Muscle layer of colon (tissue), 2 donors: ENCODE data around the gene LRMDA.

Experiments
- H3K27ac ChIP-seq: one replicate; pipeline ENCODE4 v1.7.0; 2013; ENCODE audit warnings: low read depth, mild to moderate bottlenecking, low read length, moderate library complexity
- H3K27me3 ChIP-seq, 2 donors: one replicate each; pipeline ENCODE4 v1.7.0; 2013; ENCODE audit warnings: low read length in 2 of 2, mild to moderate bottlenecking in 2 of 2; ENCODE audit not compliant: insufficient read depth in 2 of 2, control insufficient read depth in 1 of 2
- H3K36me3 ChIP-seq: one replicate; pipeline ENCODE4 v1.7.0; 2013; ENCODE audit warnings: mild to moderate bottlenecking, low read length; ENCODE audit not compliant: insufficient read depth
- H3K4me1 ChIP-seq: one replicate; pipeline ENCODE4 v1.7.0; 2013; ENCODE audit warnings: mild to moderate bottlenecking, low read length; ENCODE audit not compliant: insufficient read depth
- H3K4me3 ChIP-seq, 2 donors: one replicate each; pipeline ENCODE4 v1.7.0; 2013; ENCODE audit warnings: low read length in 2 of 2, low read depth in 1 of 2, mild to moderate bottlenecking in 1 of 2, moderate library complexity in 1 of 2
- H3K9ac ChIP-seq: one replicate; pipeline ENCODE4 v1.7.0; 2013; ENCODE audit warnings: low read length
- H3K9me3 ChIP-seq: one replicate; pipeline ENCODE4 v1.7.0; 2013; ENCODE audit warnings: mild to moderate bottlenecking, low read length
- donor health status: abdominal sarcoma.
- donor health status: Adenocarcinoma of cecum.

The LRMDA gene

GRCh38 chr10:75978213-75978612 is 546.8 kb downstream of the LRMDA start:
- no peaks in the 10 kb centered on the region for H3K36me3 ChIP-seq
- H3K4me1 ChIP-seq, result no peaks in the 10 kb centered on the region
- no peak overlapping the region for H3K4me3 ChIP-seq
- no peak overlapping the region for H3K9ac ChIP-seq
- H3K9me3 ChIP-seq, result no peaks in the 10 kb centered on the region
- H3K27ac ChIP-seq, result no peak overlapping the region
- no peaks in the 10 kb centered on the region for H3K27me3 ChIP-seq

DNA sequence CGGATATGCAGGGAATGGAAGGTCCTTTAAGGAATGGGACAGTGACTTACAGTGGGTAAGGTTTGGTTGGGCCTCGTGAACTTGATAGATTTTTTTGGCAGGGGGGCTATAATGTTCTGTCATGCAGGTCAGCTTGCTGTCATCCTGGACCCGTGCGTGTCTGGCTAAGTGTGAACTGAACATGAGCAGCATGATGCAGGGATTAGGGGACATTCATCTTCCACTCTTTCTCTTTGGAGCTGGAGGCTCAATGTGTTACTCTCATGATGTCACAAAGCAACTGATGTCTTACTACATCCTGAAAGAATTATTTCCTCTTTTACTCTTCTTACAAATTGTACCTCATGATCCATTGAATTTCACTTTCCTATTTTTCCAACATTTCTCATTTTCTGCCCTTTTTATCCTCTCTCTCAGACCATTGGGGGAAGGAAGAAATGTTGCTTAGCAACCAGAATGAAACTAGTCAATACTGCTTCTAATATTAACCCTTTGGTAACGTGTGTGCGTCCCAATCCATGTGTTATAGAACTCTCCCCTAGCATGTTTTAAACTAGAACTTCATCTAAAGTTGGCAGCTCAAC is 549.1 kb downstream of the LRMDA start:
- Histone ChIP-seq H3K27me3 (no peaks in the 10 kb centered on the region), H3K4me3 (no peak overlapping the region), H3K4me1 (no peaks in the 10 kb centered on the region)

DNA sequence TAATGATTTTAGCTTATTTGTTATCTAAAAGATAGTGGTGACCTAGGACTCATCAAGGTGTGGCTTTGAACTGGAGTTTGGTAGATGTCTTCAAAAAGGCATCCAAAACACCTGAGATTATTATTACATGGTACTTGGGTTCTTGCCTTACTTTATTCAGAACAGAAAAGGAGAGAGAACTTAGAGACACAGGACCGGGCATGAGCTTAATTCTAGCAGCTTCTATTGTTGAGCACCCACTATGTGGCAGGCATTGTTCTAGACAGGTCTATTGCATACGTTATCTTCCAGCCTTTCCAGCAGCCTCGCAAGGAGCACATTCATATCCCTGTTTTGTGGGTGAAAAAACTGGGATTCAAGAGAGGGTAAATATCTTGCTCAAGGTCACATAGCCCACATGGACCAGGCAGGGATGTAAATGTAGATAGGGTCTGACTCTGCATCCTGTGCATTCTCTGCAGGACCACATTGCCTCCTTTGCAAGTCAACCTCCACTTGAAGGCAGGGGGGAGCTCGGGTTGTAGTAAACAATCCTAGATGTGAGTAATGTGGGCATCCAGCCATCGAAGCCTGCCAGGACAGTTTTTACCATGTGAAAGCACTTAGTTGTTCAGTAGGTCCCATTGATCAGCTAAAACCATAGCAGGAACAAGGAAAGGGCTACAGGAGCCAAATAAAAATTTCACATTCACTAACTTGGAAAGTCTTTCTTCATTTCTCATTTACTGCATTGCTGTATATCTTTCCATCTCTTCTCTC is 551.4 kb downstream of the LRMDA start:
- no peaks in the 10 kb centered on the region for H3K36me3 ChIP-seq
- H3K9ac ChIP-seq, result no peak overlapping the region
- no peaks in the 10 kb centered on the region for H3K4me1 ChIP-seq
- H3K27ac ChIP-seq, result no peak overlapping the region
- H3K27me3 ChIP-seq, result no peaks in the 10 kb centered on the region
- no peaks in the 10 kb centered on the region for H3K9me3 ChIP-seq
- no peak overlapping the region for H3K4me3 ChIP-seq

More for the DNA sequence above, 549.1 kb downstream of the LRMDA start:
- Histone ChIP-seq H3K36me3 (no peaks in the 10 kb centered on the region), H3K9ac (no peak overlapping the region), H3K27ac (no peak overlapping the region), H3K9me3 (no peaks in the 10 kb centered on the region)

- Histone ChIP-seq H3K4me3 (no peak overlapping the region), H3K4me1 (no peaks in the 10 kb centered on the region), H3K36me3 (no peaks in the 10 kb centered on the region), H3K27ac (no peak overlapping the region), H3K9ac (no peak overlapping the region), H3K9me3 (no peaks in the 10 kb centered on the region), H3K27me3 (no peaks in the 10 kb centered on the region)
Observed at GRCh38 chr10:75984067-75984466, 552.6 kb downstream of the LRMDA start.

GRCh38 chr10:75987616-75988015 is 556.2 kb downstream of the LRMDA start:
- Histone ChIP-seq H3K9me3 (no peaks in the 10 kb centered on the region), H3K4me1 (no peaks in the 10 kb centered on the region), H3K9ac (no peak overlapping the region)

DNA sequence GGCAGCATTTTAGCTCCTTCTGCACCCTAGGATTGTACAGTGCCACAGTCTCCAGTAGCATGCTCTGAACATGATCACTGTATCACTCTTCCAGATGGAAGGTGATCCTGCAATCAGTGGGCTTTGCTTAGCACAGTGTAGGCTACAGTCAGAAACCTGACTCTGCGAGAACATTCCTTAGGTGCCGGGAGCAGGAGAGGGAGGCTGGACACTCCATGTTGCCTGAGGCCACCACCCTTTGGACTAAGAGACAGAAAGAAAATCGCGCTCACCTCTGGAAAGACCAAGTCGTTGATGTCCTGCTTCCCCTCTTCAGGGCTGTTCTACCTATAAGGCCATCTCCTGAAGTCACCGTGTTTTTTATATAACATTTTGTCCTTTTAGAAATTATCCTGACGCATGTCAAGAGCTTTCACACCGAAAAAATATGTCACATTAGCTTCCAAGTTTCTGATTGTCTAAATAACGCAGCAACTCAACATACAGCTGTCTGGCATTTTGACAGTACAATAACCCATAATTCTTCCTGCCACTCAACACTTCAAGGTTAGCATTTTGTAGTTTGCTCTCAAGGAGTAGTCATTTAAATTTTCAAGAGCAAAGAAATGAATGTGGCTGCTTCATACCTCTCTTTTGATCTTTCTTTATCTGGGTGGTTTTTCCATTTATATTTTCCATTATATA is 563.1 kb downstream of the LRMDA start:
- H3K27ac ChIP-seq, result no peak overlapping the region
- no peak overlapping the region for H3K4me3 ChIP-seq
- H3K9ac ChIP-seq, result no peak overlapping the region
- no peaks in the 10 kb centered on the region for H3K9me3 ChIP-seq
- H3K36me3 ChIP-seq, result no peaks in the 10 kb centered on the region
- H3K4me1 ChIP-seq, result no peaks in the 10 kb centered on the region
- no peaks in the 10 kb centered on the region for H3K27me3 ChIP-seq

More at GRCh38 chr10:75987616-75988015, 556.2 kb downstream of the LRMDA start:
- Histone ChIP-seq H3K27me3 (no peaks in the 10 kb centered on the region), H3K36me3 (no peaks in the 10 kb centered on the region), H3K4me3 (no peak overlapping the region), H3K27ac (no peak overlapping the region)

DNA sequence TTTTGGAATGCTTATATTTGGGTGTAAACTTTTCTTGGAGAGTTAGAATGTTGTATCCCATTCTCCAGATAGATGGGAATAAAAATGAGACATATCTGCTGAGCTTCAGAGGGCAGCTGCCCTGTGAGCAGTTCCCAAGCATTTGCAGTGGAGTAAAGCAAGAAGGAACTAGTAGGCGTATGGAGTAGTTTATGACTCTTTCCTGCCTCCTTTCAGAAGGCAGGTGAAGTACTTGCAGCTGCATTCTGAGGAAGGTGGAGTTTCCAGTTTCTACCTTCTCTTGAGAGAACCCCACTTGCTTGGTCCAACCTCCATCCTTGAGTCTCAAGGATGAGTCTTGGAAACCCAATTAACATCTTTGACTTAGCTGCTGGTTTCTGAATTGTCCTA is 563.6 kb downstream of the LRMDA start:
- H3K9me3 ChIP-seq, result no peaks in the 10 kb centered on the region
- no peak overlapping the region for H3K27ac ChIP-seq
- no peaks in the 10 kb centered on the region for H3K36me3 ChIP-seq
- no peak overlapping the region for H3K9ac ChIP-seq
- H3K4me3 ChIP-seq, result no peak overlapping the region
- no peaks in the 10 kb centered on the region for H3K27me3 ChIP-seq
- no peaks in the 10 kb centered on the region for H3K4me1 ChIP-seq

DNA sequence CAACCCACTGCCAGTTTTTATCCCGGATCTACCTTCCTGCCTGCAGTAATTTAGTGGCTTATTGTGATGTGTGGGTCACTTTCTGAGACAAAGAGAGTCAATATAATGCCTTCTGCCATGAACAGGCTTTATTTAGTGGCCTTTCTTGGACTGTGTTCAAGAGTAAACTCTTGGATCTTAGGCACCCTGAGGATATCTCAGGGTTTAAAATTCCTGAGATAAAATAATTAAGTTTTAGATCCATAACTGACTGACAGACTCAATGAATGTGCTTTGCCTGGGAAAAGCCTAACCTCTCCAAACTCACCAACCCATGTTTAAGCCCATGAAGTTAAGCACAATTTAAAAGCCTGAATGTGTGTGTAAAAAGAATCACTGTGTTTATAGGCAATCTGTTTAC is 564.3 kb downstream of the LRMDA start:
- Histone ChIP-seq H3K9me3 (no peaks in the 10 kb centered on the region), H3K36me3 (no peaks in the 10 kb centered on the region), H3K4me1 (no peaks in the 10 kb centered on the region), H3K27me3 (no peaks in the 10 kb centered on the region), H3K9ac (no peak overlapping the region), H3K27ac (no peak overlapping the region), H3K4me3 (no peak overlapping the region)

DNA sequence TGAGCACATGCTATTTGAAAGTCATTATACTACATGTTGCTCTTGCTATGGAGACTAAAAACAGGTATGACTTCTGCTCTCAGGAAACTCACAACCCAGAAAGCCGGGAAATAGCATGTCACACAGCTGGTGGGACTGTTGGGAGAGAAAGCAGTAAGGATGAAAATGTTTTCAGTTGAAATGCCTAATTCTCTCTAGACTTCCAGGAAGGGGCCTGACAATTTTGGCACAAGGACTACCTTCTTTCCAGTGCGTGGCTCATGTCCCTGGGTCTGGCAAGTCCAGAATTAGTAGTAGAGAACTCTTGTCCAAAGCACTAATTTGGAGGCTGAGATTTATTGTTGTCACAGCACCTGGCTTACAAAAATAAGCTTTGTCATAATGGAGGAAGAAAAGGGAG is 567.6 kb downstream of the LRMDA start:
- no peak overlapping the region for H3K9ac ChIP-seq
- H3K4me1 ChIP-seq, result no peaks in the 10 kb centered on the region
- H3K36me3 ChIP-seq, result no peaks in the 10 kb centered on the region
- no peak overlapping the region for H3K27ac ChIP-seq
- no peak overlapping the region for H3K4me3 ChIP-seq
- H3K9me3 ChIP-seq, result no peaks in the 10 kb centered on the region
- no peaks in the 10 kb centered on the region for H3K27me3 ChIP-seq

DNA sequence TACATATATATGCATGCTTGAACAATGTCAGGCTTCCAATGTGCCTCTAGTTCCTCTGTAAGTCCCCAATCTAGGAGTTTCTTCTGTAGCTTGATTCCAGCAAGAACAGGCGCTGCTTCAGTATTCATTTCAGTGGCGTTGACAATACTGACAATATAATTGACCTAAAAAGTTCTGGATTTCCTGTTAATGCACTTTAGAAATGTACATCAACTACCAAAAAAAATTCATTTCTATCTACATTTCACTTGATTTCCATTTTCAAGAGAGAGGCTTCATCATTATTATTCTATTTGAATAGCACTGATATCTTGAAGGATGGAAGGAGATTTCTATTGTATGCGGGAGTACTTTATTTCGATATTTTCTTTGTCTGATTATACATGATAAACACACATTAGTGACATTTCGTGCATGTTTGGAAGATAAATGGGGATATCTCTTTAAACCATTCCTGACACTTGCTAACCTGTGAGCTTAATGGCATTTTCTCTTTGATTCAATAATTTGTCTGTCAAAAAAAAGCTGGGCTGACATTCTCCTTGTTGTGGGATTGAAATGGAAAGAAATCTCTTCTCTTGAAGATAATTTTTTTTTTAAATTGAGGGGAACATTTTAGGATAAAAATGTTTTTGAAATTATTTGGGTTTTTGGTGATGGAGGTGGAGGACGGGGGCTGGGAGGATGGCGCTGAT is 568.2 kb downstream of the LRMDA start:
- Histone ChIP-seq H3K9me3 (no peaks in the 10 kb centered on the region), H3K27ac (no peak overlapping the region), H3K36me3 (no peaks in the 10 kb centered on the region), H3K9ac (no peak overlapping the region), H3K27me3 (no peaks in the 10 kb centered on the region), H3K4me1 (no peaks in the 10 kb centered on the region), H3K4me3 (no peak overlapping the region)

GRCh38 chr10:76000550-76000949 is 569.1 kb downstream of the LRMDA start:
- Histone ChIP-seq H3K4me1 (no peaks in the 10 kb centered on the region), H3K27me3 (no peaks in the 10 kb centered on the region), H3K9ac (no peak overlapping the region), H3K9me3 (no peaks in the 10 kb centered on the region), H3K27ac (no peak overlapping the region), H3K4me3 (no peak overlapping the region), H3K36me3 (no peaks in the 10 kb centered on the region)
